ENCODE measurements around the gene ZSWIM5. TPM values are rescaled to one million over a fixed set of nuclear protein-coding genes. Genes with fewer than 3 reads are reported as not detected.
A peak's percentile ranks its signal among the peaks of the same experiment; 100 is the strongest.

ZSWIM5 gene
- total and polyA plus RNA-seq, 9 of the 15 experiments (the other 6 are each of a cell fraction or from before 2014, with no cell fraction given) = under 0.01 to 0.07 (median 0.03) TPM; not detected in 3

DNA sequence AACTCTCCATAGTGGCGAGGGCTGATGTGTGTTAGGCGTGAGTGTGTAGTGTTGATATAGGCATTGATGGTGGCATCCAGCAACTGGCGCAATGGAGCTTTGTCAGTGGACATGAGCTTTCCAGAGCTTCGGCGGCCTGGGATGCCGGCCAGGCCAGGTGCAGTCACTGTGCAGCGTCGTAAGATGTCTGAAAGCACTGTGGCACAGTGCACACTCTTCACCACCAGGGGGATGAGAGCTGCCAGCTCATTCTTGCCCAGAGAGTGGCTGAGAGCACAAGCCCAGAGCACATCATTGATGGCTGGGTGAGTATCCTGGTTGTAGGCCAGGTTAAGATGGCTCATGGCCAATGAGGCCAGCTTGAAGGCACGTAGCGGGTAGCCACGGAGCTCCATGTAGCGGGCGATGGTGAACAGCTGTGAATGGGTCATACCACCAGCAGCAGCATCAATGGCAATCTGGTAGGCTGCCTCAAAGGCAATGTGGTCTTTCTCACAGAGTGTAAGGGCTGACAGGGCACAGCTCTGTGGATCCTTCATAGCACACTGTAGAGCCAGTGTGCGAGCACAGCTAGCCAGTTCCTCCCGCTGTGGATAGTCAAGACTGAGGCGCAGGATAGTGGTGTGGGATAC, 187.7 kb downstream of the ZSWIM5 start (continued):
- TF ChIP-seq BRF1 (IDR thresholded peaks at IDR 0.05; ENCODE audit: borderline replicate concordance, extremely low read depth, insufficient read length) (no peak), NFE2 (IDR thresholded peaks at IDR 0.05; ENCODE audit: low read depth) (peak; percentile 50; the same call in 1 of the 2 replicates), TARDBP (IDR thresholded peaks at IDR 0.05) (no peak), GTF2A2 (tag; IDR thresholded peaks at IDR 0.05) (no peak), SRSF7 (optimal IDR thresholded peaks at IDR 0.05; ENCODE audit: low read depth, low read length) (no peak), MECOM (CRISPR knock-in tag; IDR thresholded peaks at IDR 0.05) (no peak), NEUROD1 (IDR thresholded peaks at IDR 0.05; ENCODE audit: borderline replicate concordance, low read depth, low read length, partially characterized antibody) (no peak), ZNF184 (CRISPR knock-in tag; IDR thresholded peaks at IDR 0.05) (no peak), CBFA2T3 (IDR thresholded peaks at IDR 0.05) (no peak), ZFP36 (IDR thresholded peaks at IDR 0.05; ENCODE audit: low read depth, low read length, partially characterized antibody) (no peak), DACH1 (IDR thresholded peaks at IDR 0.05; ENCODE audit: partially characterized antibody) (no peak)
- TF ChIP-seq, protein P1, sequence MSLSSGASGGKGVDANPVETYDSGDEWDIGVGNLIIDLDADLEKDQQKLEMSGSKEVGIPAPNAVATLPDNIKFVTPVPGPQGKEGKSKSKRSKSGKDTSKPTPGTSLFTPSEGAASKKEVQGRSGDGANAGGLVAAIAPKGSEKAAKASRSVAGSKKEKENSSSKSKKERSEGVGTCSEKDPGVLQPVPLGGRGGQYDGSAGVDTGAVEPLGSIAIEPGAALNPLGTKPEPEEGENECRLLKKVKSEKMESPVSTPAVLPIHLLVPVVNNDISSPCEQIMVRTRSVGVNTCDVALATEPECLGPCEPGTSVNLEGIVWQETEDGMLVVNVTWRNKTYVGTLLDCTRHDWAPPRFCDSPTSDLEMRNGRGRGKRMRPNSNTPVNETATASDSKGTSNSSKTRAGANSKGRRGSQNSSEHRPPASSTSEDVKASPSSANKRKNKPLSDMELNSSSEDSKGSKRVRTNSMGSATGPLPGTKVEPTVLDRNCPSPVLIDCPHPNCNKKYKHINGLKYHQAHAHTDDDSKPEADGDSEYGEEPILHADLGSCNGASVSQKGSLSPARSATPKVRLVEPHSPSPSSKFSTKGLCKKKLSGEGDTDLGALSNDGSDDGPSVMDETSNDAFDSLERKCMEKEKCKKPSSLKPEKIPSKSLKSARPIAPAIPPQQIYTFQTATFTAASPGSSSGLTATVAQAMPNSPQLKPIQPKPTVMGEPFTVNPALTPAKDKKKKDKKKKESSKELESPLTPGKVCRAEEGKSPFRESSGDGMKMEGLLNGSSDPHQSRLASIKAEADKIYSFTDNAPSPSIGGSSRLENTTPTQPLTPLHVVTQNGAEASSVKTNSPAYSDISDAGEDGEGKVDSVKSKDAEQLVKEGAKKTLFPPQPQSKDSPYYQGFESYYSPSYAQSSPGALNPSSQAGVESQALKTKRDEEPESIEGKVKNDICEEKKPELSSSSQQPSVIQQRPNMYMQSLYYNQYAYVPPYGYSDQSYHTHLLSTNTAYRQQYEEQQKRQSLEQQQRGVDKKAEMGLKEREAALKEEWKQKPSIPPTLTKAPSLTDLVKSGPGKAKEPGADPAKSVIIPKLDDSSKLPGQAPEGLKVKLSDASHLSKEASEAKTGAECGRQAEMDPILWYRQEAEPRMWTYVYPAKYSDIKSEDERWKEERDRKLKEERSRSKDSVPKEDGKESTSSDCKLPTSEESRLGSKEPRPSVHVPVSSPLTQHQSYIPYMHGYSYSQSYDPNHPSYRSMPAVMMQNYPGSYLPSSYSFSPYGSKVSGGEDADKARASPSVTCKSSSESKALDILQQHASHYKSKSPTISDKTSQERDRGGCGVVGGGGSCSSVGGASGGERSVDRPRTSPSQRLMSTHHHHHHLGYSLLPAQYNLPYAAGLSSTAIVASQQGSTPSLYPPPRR (CRISPR knock-in tag; IDR thresholded peaks at IDR 0.05; ENCODE audit: borderline replicate concordance) = no peak
- TF ChIP-seq, protein P2, sequence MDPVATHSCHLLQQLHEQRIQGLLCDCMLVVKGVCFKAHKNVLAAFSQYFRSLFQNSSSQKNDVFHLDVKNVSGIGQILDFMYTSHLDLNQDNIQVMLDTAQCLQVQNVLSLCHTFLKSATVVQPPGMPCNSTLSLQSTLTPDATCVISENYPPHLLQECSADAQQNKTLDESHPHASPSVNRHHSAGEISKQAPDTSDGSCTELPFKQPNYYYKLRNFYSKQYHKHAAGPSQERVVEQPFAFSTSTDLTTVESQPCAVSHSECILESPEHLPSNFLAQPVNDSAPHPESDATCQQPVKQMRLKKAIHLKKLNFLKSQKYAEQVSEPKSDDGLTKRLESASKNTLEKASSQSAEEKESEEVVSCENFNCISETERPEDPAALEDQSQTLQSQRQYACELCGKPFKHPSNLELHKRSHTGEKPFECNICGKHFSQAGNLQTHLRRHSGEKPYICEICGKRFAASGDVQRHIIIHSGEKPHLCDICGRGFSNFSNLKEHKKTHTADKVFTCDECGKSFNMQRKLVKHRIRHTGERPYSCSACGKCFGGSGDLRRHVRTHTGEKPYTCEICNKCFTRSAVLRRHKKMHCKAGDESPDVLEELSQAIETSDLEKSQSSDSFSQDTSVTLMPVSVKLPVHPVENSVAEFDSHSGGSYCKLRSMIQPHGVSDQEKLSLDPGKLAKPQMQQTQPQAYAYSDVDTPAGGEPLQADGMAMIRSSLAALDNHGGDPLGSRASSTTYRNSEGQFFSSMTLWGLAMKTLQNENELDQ (CRISPR knock-in tag; IDR thresholded peaks at IDR 0.05; ENCODE audit: borderline replicate concordance) = no peak
